Keratinocyte (primary cell): ENCODE data around the gene KCNQ1OT1. TPM values are rescaled to one million over a fixed set of nuclear protein-coding genes. Genes with fewer than 3 reads are reported as not detected.

Experiments used
- DNase-seq: peaks from one replicate; pipeline ENCODE4 v3.0.0-alpha.2; 2011; ENCODE audit warnings: low read depth, missing footprints, low spot score
- FAIRE-seq: peaks from 2 replicates; lab custom pipeline; 2011; peaks lifted over from hg19 to GRCh38; lab: Jason Lieb, UNC
- H2AFZ ChIP-seq: 2 replicates; pipeline ENCODE4 v1.6.0; 2012; ENCODE audit warnings: low read length, control low read depth, inconsistent platforms; ENCODE audit not compliant: control insufficient read depth
- H3K27ac ChIP-seq: 2 replicates; pipeline ENCODE4 v1.5.1; 2011; ENCODE audit warnings: low read length; ENCODE audit not compliant: control insufficient read depth, insufficient read depth
- H3K27me3 ChIP-seq: 3 replicates; pipeline ENCODE4 v1.6.0; 2011; ENCODE audit warnings: low read length; ENCODE audit not compliant: control insufficient read depth, insufficient read depth; ENCODE audit errors: extremely low read depth
- H3K36me3 ChIP-seq, 2 experiments: 2 replicates in 1 of 2; 3 replicates in 1 of 2; pipeline ENCODE4 v1.5.1; 2011; ENCODE audit warnings: low read length in 2 of 2, mild to moderate bottlenecking in 1 of 2; ENCODE audit not compliant: control insufficient read depth in 2 of 2, insufficient read depth in 2 of 2; ENCODE audit errors: extremely low read depth in 1 of 2
- H3K4me1 ChIP-seq: 3 replicates; pipeline ENCODE4 v1.5.1; 2011; ENCODE audit warnings: low read length; ENCODE audit not compliant: control insufficient read depth, insufficient read depth; ENCODE audit errors: extremely low read depth
- H3K4me2 ChIP-seq: 3 replicates; pipeline ENCODE4 v1.6.0; 2011; ENCODE audit warnings: low read depth, low read length; ENCODE audit not compliant: control insufficient read depth, insufficient read depth; ENCODE audit errors: extremely low read depth
- H3K4me3 ChIP-seq, 3 experiments: fragments of 200-600 bp in 1 of 3; sonication (generic) in 1 of 3; 2 replicates in 2 of 3; 3 replicates in 1 of 3; pipeline ENCODE4 v1.5.1; 2011 to 2016; ENCODE audit warnings: low read length in 3 of 3, mild to moderate bottlenecking in 3 of 3, control low read depth in 2 of 3, inconsistent platforms in 1 of 3, low read depth in 1 of 3, mixed read lengths in 1 of 3, mixed run types in 1 of 3, moderate library complexity in 1 of 3; ENCODE audit not compliant: control insufficient read depth in 2 of 3, insufficient read depth in 2 of 3; ENCODE audit errors: extremely low read depth in 1 of 3
- H3K79me2 ChIP-seq: 2 replicates; pipeline ENCODE4 v1.6.0; 2012; ENCODE audit warnings: low read length; ENCODE audit not compliant: control insufficient read depth, insufficient read depth
- H3K9ac ChIP-seq: 3 replicates; pipeline ENCODE4 v1.6.0; 2011; ENCODE audit warnings: low read length; ENCODE audit not compliant: control insufficient read depth, insufficient read depth; ENCODE audit errors: extremely low read depth
- H3K9me1 ChIP-seq: 3 replicates; pipeline ENCODE4 v1.6.0; 2011; ENCODE audit warnings: low read length; ENCODE audit not compliant: control insufficient read depth, insufficient read depth; ENCODE audit errors: extremely low read depth
- H3K9me3 ChIP-seq: 2 replicates; pipeline ENCODE4 v1.5.1; 2012; ENCODE audit warnings: low read depth, low read length; ENCODE audit not compliant: control insufficient read depth
- H4K20me1 ChIP-seq: 3 replicates; pipeline ENCODE4 v1.6.0; 2011; ENCODE audit warnings: low read length; ENCODE audit not compliant: control insufficient read depth, insufficient read depth; ENCODE audit errors: extremely low read depth
- CTCF ChIP-seq, 3 experiments: IDR thresholded peaks in 1 of 3; conservative IDR thresholded peaks in 1 of 3; optimal IDR thresholded peaks in 1 of 3; 2 replicates in 2 of 3; 3 replicates in 1 of 3; pipeline versions ENCODE3 to v1.5.1; 2011; ENCODE audit warnings: low read length in 3 of 3, mild to moderate bottlenecking in 3 of 3, moderate library complexity in 2 of 3, control low read depth in 1 of 3, inconsistent platforms in 1 of 3; ENCODE audit not compliant: insufficient read depth in 2 of 3; ENCODE audit errors: extremely low read depth in 1 of 3
- EZH2 ChIP-seq: IDR thresholded peaks from one replicate; pipeline ENCODE4 v1.6.1; 2012; ENCODE audit warnings: inconsistent platforms, mild to moderate bottlenecking, low read length, moderate library complexity
- dilution Hi-C: fragments of 300-500 bp; cut with MboI; formaldehyde crosslinking; loops from one replicate; pipeline ENCODE4 v1.7.0; 2020; ENCODE audit warnings: low sequenced_read_pairs; ENCODE audit not compliant: extremely low pct_ligation_motif_present
- polyA plus RNA-seq, 5 experiments: library from polyadenylated mRNA; depleted of rRNA in 3 of 5; stranded (reverse) in 3 of 5; stranded (forward) in 1 of 5; unstranded in 1 of 5; fragments of >200 nt; gene quantifications; 1 replicate in 1 of 5; 2 replicates in 3 of 5; 3 replicates in 1 of 5; pipeline versions ENCODE4 v1.2.1 to v1.2.3, GENCODE V29; 2011 to 2012; ENCODE audit warnings: missing spikeins in 2 of 5, low read depth in 1 of 5, low replicate concordance in 1 of 5

The KCNQ1OT1 gene
- polyA plus RNA-seq, 1 donor (not counting 4 experiments of a cell fraction or from before 2014, with no cell fraction given): 0.07 TPM

- FAIRE-seq: no peak
Observed at GRCh38 chr11:2625183-2625582, 74.6 kb downstream of the KCNQ1OT1 start.

GRCh38 chr11:2621894-2622293, 77.9 kb downstream of the KCNQ1OT1 start:
- dilution Hi-C loops: no loop called here
- Histone ChIP-seq H3K4me3 (no peak overlapping the region), H3K9ac (no peak overlapping the region), H3K27ac (no peak overlapping the region), H3K79me2 (no peaks in the 10 kb centered on the region), H3K4me1 (no peaks in the 10 kb centered on the region), H3K9me3 (no peaks in the 10 kb centered on the region), H3K36me3 (no peaks in the 10 kb centered on the region), H4K20me1 (no peaks in the 10 kb centered on the region), H3K4me2 (no peak overlapping the region), H2AFZ (no peak overlapping the region), H3K27me3 (no peaks in the 10 kb centered on the region), H3K9me1 (no peaks in the 10 kb centered on the region)
- DNase-seq: no peak
- no peak for FAIRE-seq
- TF ChIP-seq EZH2: no peak
- no peak for TF ChIP-seq CTCF (optimal IDR thresholded peaks at IDR 0.05 in 1 of 3, IDR thresholded peaks at IDR 0.05 in 1 of 3, conservative IDR thresholded peaks at IDR 0.05 in 1 of 3; ENCODE audit: extremely low read depth in 1 of 3, insufficient read depth in 2 of 3, low read length in 3 of 3)

More at GRCh38 chr11:2625183-2625582, 74.6 kb downstream of the KCNQ1OT1 start:
- TF ChIP-seq EZH2: no peak
- no peak for TF ChIP-seq CTCF (optimal IDR thresholded peaks at IDR 0.05 in 1 of 3, IDR thresholded peaks at IDR 0.05 in 1 of 3, conservative IDR thresholded peaks at IDR 0.05 in 1 of 3; ENCODE audit: extremely low read depth in 1 of 3, insufficient read depth in 2 of 3, low read length in 3 of 3)
- Histone ChIP-seq H4K20me1 (no peaks in the 10 kb centered on the region), H3K36me3 (no peaks in the 10 kb centered on the region), H3K79me2 (no peaks in the 10 kb centered on the region), H3K9ac (no peak overlapping the region), H3K4me2 (no peak overlapping the region), H3K9me1 (no peaks in the 10 kb centered on the region), H2AFZ (no peak overlapping the region), H3K4me1 (no peaks in the 10 kb centered on the region), H3K4me3 (no peak overlapping the region), H3K27me3 (no peaks in the 10 kb centered on the region), H3K9me3 (no peaks in the 10 kb centered on the region), H3K27ac (no peak overlapping the region)
- DNase-seq: no peak
- dilution Hi-C loops: no loop called here
